Mucosa of gallbladder (tissue), 1 donor: ENCODE data around the gene ADAMTS8. TPM values are rescaled to one million over a fixed set of nuclear protein-coding genes. Genes with fewer than 3 reads are reported as not detected.

Source experiments
- DNase-seq: peaks from one replicate; pipeline ENCODE4 v3.0.0-alpha.2; 2020; ENCODE audit warnings: low spot score
- total RNA-seq: library from RNA; stranded (reverse); gene quantifications from one replicate; pipeline ENCODE4 v1.2.1, GENCODE V29; 2021
- donor health status: DM: no; HTN: no; CAD: no.

The ADAMTS8 gene
- total RNA-seq, 1 donor from 2014 or later, result 14.1 TPM

- DNase-seq, result no peak
Measured at GRCh38 chr11:130462101-130462885, 33.9 kb upstream of the ADAMTS8 start.

GRCh38 chr11:130459521-130459920 is 31.1 kb upstream of the ADAMTS8 start:
- DNase-seq, result no peak

DNA sequence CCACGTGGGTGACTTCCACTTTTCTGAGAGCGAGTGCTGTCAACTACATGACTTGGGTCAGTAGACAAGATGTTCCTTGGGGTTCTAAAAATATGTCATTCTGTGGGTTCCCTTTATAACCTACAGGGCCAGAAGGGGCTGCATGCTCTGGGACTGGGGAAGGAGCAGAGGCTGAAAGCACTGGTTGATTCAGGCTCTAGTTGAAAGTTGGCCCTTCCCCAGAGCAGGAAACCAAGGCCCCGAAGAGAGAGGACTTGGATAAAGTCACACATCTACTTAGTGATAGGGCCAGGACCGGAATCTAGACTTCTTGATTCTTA is 30.0 kb upstream of the ADAMTS8 start:
- no peak for DNase-seq

DNA sequence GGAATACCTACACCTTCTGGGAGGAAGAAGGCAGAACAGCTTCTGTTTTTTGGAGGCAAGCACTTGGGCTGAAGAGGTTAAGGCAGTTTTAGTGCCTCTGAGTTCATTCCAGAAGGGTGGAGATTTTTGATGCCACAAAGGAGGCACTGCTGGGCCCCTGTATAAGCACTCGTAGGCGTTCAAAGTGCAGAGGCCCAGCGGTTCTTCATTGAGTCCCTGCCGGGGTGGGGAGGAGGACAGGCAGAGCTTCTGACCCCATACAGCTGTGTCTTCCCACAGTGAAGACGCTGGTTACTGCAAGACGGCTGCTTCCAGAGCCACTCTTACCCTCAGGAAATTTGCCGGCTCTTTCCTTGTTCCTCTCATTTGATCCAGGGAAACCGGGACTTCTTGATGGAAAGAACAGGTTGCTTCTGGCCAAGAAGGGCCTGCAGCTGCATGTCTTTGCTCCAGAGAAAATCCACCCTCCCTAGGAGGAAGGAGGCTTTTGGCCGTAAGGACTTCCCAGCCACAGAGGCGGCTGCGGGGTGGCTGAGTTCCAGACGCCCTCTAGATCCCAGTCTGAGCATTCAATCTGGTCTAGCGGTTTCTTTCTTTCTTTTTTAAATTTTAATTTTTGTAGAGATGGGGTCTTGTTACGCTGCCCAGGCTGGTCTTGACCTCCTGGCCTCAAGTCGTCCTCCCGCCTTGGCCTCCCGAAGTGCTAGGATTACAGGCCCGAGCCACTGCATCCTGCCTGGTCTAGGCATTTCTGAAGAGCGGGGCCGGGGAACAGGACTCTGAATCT is 29.4 kb upstream of the ADAMTS8 start:
- DNase-seq, result no peak

DNA sequence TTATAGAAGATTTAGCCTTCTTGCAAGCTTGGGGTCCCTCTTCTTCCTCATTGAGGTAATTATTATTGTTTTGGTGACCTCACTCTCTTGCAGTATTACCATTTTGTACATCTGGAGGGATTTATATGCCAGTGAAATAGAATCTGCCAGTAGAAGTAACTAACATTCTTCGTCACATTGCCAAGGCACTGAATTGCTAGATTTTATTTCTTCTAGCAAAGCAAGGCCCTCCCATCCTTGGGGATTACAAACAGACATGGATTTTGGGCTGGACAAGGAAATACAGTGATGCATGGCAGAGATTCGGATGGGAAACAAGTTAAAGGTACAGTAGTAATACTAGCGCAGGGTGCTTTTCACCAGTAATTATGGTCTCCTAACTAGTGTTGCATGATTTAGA is 27.9 kb upstream of the ADAMTS8 start:
- DNase-seq, result no peak

DNA sequence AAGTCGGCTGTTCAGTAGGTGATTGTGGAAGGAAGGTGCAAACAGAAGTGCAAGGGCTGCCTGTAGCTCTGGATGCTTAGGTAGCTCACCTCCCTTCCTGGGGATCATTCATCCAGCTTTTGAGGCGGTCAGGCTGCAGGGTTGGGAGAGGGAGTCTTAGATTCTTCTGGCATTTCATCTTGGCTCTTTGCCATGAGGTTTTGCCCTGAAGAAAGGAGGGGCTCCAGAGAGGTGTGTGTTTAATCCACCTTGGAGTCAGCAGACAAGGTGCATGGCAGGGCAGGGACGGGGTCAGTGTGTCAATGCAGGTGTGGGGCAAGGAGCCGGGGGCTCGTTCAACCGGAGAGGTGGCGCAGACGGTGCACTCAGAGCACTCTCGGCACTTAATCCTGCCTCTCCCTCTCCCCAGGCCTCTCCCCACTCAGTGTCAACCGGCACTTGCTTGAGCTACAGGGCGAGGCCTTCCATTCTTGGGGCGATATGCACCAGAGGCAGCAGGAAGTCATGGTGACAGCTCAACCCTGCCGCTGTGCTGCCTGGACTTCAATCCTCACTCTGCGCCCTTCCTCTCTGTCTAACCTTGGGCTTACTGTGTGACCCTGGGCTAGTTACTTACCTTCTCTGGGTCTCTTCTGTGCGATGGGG is 27.2 kb upstream of the ADAMTS8 start:
- no peak for DNase-seq

- DNase-seq, result no peak
Measured at GRCh38 chr11:130454491-130455252, 26.3 kb upstream of the ADAMTS8 start.

- no peak for DNase-seq
Measured at GRCh38 chr11:130452940-130453339, 24.5 kb upstream of the ADAMTS8 start.

DNA sequence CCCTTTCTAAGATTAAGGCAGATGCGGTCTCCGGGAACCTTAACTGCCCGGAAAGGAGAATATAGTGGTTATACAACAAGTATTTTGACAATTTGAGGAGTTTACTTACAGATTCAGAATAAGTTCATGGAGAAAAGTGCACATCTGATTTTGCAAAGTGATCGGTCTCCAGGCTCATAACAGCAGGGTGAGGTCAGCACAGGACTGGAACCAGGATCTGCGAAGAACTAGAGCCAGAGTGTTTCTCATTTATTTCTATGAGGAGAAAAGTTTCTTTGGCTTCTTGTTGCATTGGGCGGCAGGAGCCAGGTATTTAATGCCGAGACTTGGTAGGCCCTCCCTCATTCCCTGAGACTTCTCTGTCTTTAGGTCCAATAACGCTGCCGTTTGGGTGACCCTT is 23.8 kb upstream of the ADAMTS8 start:
- DNase-seq, result no peak

DNA sequence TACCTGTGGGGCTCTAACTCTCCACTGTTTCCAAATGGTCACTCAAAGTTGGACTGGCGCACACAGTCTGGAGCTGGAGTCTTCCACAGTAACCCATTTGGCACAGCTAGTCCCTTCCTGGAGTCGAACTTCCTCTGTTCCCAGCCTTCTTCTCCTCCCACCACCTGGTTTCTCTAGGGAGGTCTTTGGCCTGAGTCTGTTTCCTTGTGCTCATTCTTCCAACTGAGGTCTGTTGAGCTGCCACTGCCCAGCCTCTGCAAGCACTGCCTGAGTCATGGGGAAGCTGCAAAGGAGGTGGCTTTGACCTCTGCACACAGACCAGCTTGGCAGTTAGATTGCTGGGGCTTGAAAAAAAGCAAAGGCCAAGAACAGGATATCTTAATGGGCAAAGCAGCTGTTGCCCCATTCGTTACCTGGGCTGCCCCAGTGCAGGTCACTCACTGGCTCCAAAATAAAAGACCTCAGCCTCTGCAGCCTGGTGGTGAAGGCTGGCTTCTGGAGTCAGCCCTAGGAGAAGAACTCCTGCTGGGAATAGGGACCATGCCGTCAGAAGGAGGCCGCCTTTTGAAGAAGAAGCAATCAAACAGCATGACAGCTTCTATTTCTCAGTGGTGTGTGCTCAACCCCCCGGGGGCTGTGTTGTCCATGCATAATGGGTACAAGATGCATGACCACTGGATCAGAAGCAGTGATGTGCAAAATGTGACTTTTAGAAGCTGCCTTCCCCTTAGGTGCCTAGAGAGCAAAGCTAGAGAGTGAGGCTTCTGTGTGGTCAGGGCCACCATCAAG is 23.0 kb upstream of the ADAMTS8 start:
- no peak for DNase-seq

DNA sequence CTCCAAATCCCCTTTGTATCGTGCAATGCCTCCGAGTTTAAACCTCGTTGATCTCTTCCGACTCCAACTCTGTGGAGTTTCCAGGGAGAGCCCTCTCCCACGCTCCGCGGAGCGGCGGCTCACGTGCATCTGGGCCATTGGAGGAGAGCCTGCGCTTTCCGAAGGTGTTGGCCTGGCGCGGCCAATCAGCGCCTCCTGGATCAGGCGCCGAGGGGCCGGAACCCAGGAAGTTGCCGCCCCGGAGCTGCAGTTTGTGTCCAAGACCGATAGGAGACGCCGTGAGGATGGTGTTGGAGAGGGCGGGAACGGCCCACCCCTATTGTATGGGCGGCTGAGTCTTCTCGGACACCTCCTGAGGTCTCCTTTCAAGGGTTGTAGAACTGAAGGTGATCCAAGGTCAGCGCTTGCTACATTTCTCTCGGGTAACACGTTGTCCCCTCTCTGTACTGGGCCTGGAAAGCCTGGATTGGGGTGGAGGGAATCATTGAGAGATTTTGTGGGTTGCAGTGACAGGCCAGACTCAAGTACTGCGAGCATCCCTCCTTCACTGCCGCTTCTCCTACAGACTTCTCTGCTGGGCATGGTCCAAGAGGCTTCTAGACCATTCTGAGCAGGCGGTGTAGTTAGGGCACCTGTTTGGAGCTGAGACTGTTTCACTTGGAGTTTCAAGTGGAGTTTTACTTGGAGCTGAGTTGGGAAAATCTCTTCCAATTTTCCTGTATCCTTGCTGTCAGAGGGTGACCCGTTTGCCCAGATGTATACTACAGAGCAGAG is 21.8 kb upstream of the ADAMTS8 start:
- peak; percentile 62 for DNase-seq

DNA sequence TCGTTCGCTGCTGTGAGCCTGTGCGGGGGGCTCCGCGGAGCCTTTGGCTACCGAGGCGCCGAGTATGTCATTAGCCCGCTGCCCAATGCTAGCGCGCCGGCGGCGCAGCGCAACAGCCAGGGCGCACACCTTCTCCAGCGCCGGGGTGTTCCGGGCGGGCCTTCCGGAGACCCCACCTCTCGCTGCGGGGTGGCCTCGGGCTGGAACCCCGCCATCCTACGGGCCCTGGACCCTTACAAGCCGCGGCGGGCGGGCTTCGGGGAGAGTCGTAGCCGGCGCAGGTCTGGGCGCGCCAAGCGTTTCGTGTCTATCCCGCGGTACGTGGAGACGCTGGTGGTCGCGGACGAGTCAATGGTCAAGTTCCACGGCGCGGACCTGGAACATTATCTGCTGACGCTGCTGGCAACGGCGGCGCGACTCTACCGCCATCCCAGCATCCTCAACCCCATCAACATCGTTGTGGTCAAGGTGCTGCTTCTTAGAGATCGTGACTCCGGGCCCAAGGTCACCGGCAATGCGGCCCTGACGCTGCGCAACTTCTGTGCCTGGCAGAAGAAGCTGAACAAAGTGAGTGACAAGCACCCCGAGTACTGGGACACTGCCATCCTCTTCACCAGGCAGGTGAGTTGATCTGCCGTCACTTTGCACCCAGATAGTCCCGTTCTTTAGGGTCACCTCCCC is 21.0 kb upstream of the ADAMTS8 start:
- no peak for DNase-seq

- DNase-seq, result peak; percentile 66
Measured at GRCh38 chr11:130448416-130449309, 20.3 kb upstream of the ADAMTS8 start, which contains the start of gene ADAMTS15. TSS of gene ADAMTS15 (plus strand) at chr11:130448645. CDS start at chr11:130448974, 329 bp downstream.

DNA sequence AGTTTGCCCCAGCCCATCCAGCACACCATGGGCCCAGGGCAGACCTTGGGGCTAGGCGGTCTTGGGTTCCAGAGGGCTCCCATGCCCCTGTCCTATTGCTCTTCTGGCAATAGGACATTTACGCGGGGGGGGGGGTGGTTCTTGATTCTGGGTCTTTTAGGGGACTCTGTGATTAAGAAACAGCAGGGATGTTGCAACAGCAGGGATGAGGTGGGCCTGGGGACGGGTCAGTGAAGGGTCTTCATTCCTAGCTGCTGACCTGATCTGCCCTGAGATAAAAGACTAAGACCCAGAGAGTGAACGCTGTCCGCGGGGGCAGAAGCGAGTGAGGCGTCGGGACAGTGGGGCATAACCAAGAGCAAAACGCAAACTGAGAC is 19.6 kb upstream of the ADAMTS8 start:
- DNase-seq, result no peak

DNA sequence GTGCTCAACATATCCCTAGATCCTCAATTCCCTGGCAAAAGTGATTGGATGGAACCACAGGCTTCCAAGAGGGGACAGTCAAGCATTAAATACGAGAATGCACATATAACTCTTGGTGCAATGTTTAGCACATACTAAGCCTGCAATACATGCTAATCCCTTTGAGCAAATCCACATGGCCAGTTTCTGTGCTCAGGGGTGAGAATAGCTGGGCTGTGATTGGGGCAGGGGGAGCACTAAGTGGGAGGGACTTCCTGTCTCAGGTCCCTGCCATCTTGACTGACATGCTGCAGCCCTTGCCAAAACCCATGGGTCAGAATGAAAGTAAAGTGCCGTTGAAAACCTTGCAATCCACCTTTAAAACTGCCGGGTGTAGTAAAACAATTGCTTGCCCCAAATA is 17.4 kb upstream of the ADAMTS8 start:
- DNase-seq, result no peak

- no peak for DNase-seq
Measured at GRCh38 chr11:130442737-130443136, 14.3 kb upstream of the ADAMTS8 start.

- DNase-seq, result no peak
Measured at GRCh38 chr11:130441719-130442118, 13.3 kb upstream of the ADAMTS8 start.

- DNase-seq, result no peak
Measured at GRCh38 chr11:130439876-130440275, 11.5 kb upstream of the ADAMTS8 start.

DNA sequence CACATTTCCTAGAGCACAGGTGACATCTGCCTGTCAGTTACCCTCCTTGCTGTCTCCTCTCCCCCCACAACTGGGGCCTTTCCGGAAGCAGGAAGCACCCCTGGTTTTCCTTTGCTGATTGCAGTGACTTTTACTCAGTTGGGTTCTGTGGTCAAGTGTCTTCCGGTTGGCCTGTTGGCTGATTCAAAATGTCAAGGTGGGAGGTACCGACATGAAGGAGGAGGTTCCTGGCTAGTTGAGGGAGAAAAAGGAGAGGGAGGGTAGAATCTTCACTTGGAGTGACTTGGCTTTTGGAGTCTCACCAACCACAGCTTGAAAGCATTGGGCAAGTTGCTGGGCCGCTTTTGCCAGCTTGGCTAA is 10.7 kb upstream of the ADAMTS8 start:
- DNase-seq, result no peak
